ENCODE measurements around the gene TOX3.
A peak's percentile ranks its signal among the peaks of the same experiment; 100 is the strongest.

TOX3 gene

DNA sequence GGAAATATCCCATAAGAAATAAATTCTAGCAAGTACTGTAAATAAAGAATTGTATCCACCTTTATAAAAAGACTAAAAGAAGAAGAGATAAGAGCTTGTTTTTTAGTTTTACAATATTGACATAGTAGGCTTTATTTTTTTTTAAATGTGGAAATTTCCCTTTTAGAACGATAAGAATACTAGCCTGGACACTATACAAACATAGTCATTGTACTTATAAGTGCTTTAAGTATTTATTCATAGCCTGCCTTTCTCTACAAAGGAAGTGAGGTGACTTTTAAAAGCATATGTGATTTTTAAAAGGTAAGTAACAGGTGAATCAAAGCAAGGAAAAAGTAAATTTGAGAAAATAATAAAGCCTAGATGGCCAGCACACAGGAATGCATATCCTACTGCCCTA lies 17.7 kb downstream of the TOX3 start:
- Histone ChIP-seq H3K27ac (ENCODE audit: low read length) (no peak overlapping the region), H3K36me3 (ENCODE audit: control insufficient read depth, low read depth, low read length) (no peaks in the 10 kb centered on the region), H3K4me1 (ENCODE audit: control insufficient read depth, low read depth, low read length) (peaks cover 49% of the 10 kb centered on the region), H3K27me3 (ENCODE audit: control insufficient read depth, insufficient read depth, low read length) (no peaks in the 10 kb centered on the region), H3K9me3 (ENCODE audit: control insufficient read depth, low read depth, low read length) (no peaks in the 10 kb centered on the region), H3K9ac (ENCODE audit: low read length) (no peak overlapping the region), H3K4me3 (ENCODE audit: low read length) (no peak overlapping the region)

DNA sequence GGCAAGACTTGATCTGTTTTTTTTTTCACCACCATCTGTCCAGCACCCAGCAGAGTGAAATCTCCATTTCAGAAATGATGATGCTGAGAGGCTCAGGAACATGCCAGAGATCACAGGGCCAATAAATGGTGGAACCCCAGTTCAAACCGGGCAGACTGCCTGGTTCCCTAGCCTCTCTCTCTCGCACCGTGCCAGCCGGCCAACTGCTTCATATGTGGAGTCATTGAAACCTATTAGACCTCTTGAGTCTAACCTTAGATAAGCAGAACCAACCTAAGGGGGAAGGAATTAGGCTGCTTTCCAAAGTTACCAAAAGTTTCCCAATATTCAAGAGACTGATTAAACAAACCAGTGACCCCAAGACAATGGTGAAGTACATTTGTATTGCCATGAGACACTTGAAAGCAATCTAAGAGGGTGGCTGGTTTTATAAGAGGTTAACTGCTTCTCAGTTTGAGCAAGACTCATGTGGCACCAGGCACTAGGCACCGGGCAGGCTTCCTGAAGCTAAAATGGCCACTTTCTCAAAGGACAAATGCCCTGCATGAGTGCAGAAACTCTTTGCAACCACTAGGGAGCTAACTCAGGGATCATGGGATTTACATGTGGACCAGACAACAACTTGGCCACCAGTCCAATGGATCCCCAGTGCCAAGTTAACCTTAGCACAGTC lies 18.4 kb downstream of the TOX3 start:
- H3K4me1 ChIP-seq (ENCODE audit: control insufficient read depth, low read depth, low read length) = peaks cover 55% of the 10 kb centered on the region
- no peaks in the 10 kb centered on the region for H3K36me3 ChIP-seq (ENCODE audit: control insufficient read depth, low read depth, low read length)
- no peak overlapping the region for H3K9ac ChIP-seq (ENCODE audit: low read length)
- H3K9me3 ChIP-seq (ENCODE audit: control insufficient read depth, low read depth, low read length) = no peaks in the 10 kb centered on the region
- H3K4me3 ChIP-seq (ENCODE audit: low read length) = no peak overlapping the region
- H3K27ac ChIP-seq (ENCODE audit: low read length) = no peak overlapping the region
- no peaks in the 10 kb centered on the region for H3K27me3 ChIP-seq (ENCODE audit: control insufficient read depth, insufficient read depth, low read length)

DNA sequence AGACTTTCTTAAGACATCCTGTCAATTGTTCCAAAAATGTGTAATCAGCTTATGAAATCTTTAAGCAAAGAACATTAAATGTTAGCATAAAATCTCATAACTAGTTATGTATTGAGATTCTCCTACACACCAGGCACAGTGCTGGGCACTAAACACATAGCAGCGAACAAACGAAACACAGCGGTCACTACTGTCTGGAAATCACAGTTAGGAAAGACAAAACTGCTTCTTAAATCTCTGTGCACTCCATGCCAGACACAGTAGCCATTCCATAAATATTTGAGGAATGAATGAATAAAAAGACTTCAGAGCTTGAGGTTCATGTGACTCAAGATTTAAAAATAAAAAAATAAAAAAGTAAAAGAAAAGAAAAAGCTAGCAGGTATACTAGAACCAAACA lies 20.1 kb downstream of the TOX3 start:
- Histone ChIP-seq H3K36me3 (ENCODE audit: control insufficient read depth, low read depth, low read length) (no peaks in the 10 kb centered on the region), H3K9ac (ENCODE audit: low read length) (peak overlapping the region; percentile 34), H3K27me3 (ENCODE audit: control insufficient read depth, insufficient read depth, low read length) (no peaks in the 10 kb centered on the region), H3K9me3 (ENCODE audit: control insufficient read depth, low read depth, low read length) (no peaks in the 10 kb centered on the region), H3K4me3 (ENCODE audit: low read length) (peak overlapping the region; percentile 38), H3K4me1 (ENCODE audit: control insufficient read depth, low read depth, low read length) (peaks cover 60% of the 10 kb centered on the region), H3K27ac (ENCODE audit: low read length) (peak overlapping the region; percentile 33)

DNA sequence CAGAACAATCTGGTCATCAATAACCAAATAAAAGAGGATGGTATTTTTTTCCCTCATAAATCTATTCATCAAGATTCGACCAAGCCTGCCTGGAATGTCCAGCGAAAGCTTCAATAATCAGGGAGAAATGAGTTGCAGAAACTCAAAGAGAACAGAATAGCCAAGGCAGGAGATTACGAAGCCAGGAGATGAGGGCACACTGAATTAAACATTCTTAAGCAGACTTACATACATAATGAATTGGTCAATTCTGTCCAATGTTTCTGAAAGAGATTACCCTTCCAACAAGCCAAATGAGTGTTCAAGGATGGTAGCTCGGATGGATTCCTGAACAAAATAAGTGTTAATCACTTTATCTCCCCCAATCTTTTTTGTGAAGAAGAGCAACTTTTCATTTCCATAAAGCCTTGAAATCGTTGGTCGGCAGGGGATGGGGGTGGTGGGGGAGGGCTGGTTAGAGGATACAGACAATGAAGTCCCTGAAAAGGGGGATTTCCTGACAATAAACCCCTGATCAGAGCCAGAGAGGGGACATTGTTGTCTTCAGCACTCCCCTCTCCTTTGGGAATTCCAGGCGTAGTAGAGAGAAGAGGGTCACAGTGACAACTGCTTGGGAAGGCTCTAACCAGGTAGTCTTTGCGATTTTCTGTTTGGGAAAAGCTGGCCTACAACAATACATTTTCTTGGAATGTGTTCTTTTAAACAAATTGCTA lies 20.7 kb downstream of the TOX3 start:
- Histone ChIP-seq H3K27me3 (ENCODE audit: control insufficient read depth, insufficient read depth, low read length) (no peaks in the 10 kb centered on the region), H3K27ac (ENCODE audit: low read length) (no peak overlapping the region), H3K4me3 (ENCODE audit: low read length) (peak overlapping the region; percentile 38), H3K9ac (ENCODE audit: low read length) (peak overlapping the region; percentile 34), H3K9me3 (ENCODE audit: control insufficient read depth, low read depth, low read length) (no peaks in the 10 kb centered on the region), H3K4me1 (ENCODE audit: control insufficient read depth, low read depth, low read length) (peaks cover 65% of the 10 kb centered on the region), H3K36me3 (ENCODE audit: control insufficient read depth, low read depth, low read length) (no peaks in the 10 kb centered on the region)

DNA sequence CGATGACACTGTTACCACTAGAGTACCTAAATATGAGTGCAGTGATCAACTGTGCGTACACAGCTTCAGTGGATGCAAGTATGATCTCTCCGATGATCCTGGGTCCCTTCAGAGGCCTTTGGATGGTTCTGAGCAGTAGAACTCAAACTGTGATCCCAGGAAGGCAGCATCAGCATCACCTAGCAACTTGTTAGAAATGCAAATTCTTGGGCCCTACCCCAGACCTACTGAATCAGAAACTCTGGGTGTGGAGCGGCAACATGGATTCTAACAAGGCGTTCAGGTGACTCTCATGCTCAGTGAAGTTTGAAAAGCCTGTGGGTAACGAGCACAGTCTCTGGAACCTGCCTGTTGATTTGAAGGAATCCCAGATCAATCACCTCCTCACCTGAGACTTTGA lies 25.4 kb downstream of the TOX3 start:
- no peaks in the 10 kb centered on the region for H3K27me3 ChIP-seq (ENCODE audit: control insufficient read depth, insufficient read depth, low read length)
- no peaks in the 10 kb centered on the region for H3K9me3 ChIP-seq (ENCODE audit: control insufficient read depth, low read depth, low read length)
- H3K27ac ChIP-seq (ENCODE audit: low read length) = no peak overlapping the region
- H3K36me3 ChIP-seq (ENCODE audit: control insufficient read depth, low read depth, low read length) = peaks cover 10% of the 10 kb centered on the region
- no peak overlapping the region for H3K9ac ChIP-seq (ENCODE audit: low read length)
- no peak overlapping the region for H3K4me3 ChIP-seq (ENCODE audit: low read length)
- H3K4me1 ChIP-seq (ENCODE audit: control insufficient read depth, low read depth, low read length) = peaks cover 41% of the 10 kb centered on the region

DNA sequence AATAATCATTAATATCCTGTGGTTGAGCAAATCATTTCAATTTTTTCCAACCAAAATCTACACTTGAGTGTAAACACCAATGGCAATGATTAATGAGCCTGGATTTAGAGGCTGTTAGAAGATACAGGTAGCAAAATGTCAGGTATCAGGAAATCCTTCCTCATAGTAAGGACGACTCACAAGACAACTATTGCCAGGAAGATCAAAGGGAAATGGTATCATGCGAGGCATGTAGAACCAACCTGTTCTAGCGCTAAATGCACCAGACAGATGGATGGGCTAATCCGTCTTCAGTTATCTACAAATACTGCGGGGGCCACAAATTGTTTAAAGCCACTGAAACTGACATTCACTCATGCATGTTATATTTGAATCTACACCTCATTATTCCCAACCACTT lies 28.1 kb downstream of the TOX3 start:
- H3K9ac ChIP-seq (ENCODE audit: low read length) = no peak overlapping the region
- H3K36me3 ChIP-seq (ENCODE audit: control insufficient read depth, low read depth, low read length) = peaks cover 11% of the 10 kb centered on the region
- H3K4me3 ChIP-seq (ENCODE audit: low read length) = no peak overlapping the region
- H3K9me3 ChIP-seq (ENCODE audit: control insufficient read depth, low read depth, low read length) = no peaks in the 10 kb centered on the region
- no peak overlapping the region for H3K27ac ChIP-seq (ENCODE audit: low read length)
- peaks cover 17% of the 10 kb centered on the region for H3K4me1 ChIP-seq (ENCODE audit: control insufficient read depth, low read depth, low read length)
- no peaks in the 10 kb centered on the region for H3K27me3 ChIP-seq (ENCODE audit: control insufficient read depth, insufficient read depth, low read length)

DNA sequence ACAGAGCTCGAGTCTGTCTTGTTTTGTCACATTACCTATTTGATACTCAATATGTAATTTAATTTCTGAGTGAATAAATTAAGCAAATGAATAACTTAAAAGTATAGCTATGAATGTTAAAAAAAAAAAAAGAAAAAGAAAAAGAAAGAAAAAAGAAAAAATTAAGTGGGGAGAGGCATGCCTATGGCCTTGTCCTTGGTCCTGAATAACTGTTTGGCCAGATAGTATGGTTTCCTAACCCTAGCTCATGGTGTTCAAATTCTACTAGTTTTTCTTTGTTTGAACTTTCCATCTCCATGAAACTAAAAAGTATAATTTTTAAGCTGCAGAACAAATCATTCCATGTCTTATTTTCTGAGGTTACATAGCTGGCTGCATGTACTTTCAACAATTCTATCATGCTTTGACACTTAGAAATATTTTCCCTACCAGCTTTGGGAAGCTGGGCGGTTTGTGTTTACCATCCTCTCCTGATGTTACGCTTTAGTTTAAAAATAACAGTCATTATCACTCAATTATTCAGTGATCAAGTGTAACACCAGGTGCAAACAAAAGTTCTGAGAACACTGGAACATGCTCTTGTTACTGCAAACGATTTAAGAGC lies 31.8 kb downstream of the TOX3 start:
- Histone ChIP-seq H3K27me3 (ENCODE audit: control insufficient read depth, insufficient read depth, low read length) (no peaks in the 10 kb centered on the region), H3K9ac (ENCODE audit: low read length) (no peak overlapping the region), H3K9me3 (ENCODE audit: control insufficient read depth, low read depth, low read length) (no peaks in the 10 kb centered on the region), H3K36me3 (ENCODE audit: control insufficient read depth, low read depth, low read length) (peaks cover 11% of the 10 kb centered on the region), H3K4me3 (ENCODE audit: low read length) (no peak overlapping the region), H3K4me1 (ENCODE audit: control insufficient read depth, low read depth, low read length) (peaks cover 16% of the 10 kb centered on the region), H3K27ac (ENCODE audit: low read length) (no peak overlapping the region)

DNA sequence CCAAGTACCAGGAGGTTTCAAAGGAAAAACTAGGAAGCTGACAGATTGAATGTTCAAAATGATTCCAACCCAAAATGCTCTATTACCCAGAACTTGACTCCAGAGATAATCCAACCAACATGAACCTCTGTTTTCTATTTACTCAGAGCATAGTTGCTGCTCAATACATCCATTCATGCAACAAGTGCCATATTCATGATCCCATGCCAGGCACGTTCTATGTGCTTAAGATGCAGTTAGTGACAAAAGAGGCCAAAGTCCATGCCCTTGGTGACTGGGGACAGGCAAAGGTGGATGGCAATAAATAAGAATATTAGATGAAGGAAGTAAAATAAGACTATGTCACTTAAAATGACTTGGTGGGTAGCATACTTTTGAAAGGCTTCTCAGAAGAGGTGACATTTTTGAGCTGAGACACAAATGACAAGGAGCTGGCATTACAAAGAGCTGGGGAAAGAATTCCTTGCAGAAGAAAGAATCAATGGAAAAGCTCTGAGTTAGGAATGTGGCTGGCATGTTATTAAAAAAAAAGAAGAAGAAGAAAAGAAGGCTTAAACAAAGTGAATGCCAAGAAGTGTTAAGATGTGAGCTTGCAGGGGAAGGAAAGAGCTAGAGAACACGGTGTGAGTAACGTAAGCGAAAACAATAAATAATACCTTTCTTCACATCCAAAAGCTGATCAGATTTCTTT lies 34.5 kb downstream of the TOX3 start:
- no peak overlapping the region for H3K27ac ChIP-seq (ENCODE audit: low read length)
- peaks cover 4% of the 10 kb centered on the region for H3K36me3 ChIP-seq (ENCODE audit: control insufficient read depth, low read depth, low read length)
- H3K27me3 ChIP-seq (ENCODE audit: control insufficient read depth, insufficient read depth, low read length) = no peaks in the 10 kb centered on the region
- H3K4me3 ChIP-seq (ENCODE audit: low read length) = no peak overlapping the region
- H3K9me3 ChIP-seq (ENCODE audit: control insufficient read depth, low read depth, low read length) = no peaks in the 10 kb centered on the region
- H3K9ac ChIP-seq (ENCODE audit: low read length) = no peak overlapping the region
- H3K4me1 ChIP-seq (ENCODE audit: control insufficient read depth, low read depth, low read length) = peaks cover 16% of the 10 kb centered on the region

DNA sequence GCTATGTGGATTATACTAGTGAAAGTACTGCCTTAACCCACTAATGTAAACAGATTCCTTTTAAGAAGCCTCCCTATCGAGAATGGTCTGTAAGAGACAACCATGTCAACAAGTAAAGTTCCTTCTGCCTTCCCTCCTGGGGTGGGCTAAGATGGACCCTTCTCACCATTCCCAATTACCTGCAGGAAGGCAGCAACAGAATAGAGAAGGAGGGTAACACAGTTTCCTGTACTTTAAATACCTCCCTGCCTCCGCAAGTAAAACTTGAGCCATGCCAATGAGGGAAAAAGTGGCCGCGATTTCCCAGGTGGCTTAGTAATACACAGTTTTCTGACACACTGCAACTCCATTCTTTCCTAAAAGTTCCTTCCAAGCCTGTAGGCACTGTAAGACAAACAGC lies 45.2 kb downstream of the TOX3 start:
- Histone ChIP-seq H3K4me3 (ENCODE audit: low read length) (no peak overlapping the region), H3K4me1 (ENCODE audit: control insufficient read depth, low read depth, low read length) (peaks cover 29% of the 10 kb centered on the region), H3K27ac (ENCODE audit: low read length) (no peak overlapping the region), H3K36me3 (ENCODE audit: control insufficient read depth, low read depth, low read length) (no peaks in the 10 kb centered on the region), H3K27me3 (ENCODE audit: control insufficient read depth, insufficient read depth, low read length) (no peaks in the 10 kb centered on the region), H3K9me3 (ENCODE audit: control insufficient read depth, low read depth, low read length) (no peaks in the 10 kb centered on the region), H3K9ac (ENCODE audit: low read length) (no peak overlapping the region)

DNA sequence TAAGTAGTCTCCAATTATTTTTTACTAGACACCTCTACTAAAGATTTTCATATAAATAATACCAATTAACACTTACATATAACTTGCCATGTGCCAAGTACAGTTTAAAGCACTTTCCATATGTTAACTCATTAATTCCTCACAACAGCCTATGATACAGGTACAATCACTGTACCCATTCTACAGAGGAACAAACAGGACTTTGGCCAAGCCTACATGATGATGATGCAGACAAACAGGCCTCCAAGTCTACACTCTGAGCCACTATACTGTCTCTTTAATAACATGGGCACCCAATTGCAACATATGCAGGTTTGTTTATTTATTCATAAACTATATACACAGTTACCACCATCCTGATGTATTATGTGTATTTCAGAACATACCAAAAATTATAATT lies 46.0 kb downstream of the TOX3 start:
- H3K27me3 ChIP-seq (ENCODE audit: control insufficient read depth, insufficient read depth, low read length) = no peaks in the 10 kb centered on the region
- peaks cover 36% of the 10 kb centered on the region for H3K4me1 ChIP-seq (ENCODE audit: control insufficient read depth, low read depth, low read length)
- no peak overlapping the region for H3K27ac ChIP-seq (ENCODE audit: low read length)
- H3K36me3 ChIP-seq (ENCODE audit: control insufficient read depth, low read depth, low read length) = no peaks in the 10 kb centered on the region
- no peak overlapping the region for H3K4me3 ChIP-seq (ENCODE audit: low read length)
- H3K9me3 ChIP-seq (ENCODE audit: control insufficient read depth, low read depth, low read length) = no peaks in the 10 kb centered on the region
- no peak overlapping the region for H3K9ac ChIP-seq (ENCODE audit: low read length)

DNA sequence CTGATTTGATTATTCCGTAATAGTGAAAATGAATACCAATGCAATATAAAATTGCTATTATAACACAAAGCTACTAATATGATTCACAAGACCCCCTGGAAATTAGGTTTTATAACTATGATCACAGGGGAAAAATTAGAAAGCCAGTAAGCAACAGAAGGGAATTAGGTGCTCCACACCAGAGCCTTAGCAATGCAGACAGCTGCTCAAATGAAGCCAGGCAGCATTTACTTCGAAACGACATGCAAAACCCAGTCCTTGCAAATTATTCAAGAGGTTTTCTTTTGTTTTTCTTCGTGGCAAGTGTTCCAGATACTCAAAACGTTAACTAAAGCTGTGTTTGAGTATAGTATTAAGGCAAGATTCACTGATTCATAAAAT lies 47.9 kb downstream of the TOX3 start:
- Histone ChIP-seq H3K4me1 (ENCODE audit: control insufficient read depth, low read depth, low read length) (peaks cover 42% of the 10 kb centered on the region), H3K9me3 (ENCODE audit: control insufficient read depth, low read depth, low read length) (no peaks in the 10 kb centered on the region), H3K4me3 (ENCODE audit: low read length) (peak overlapping the region; percentile 37), H3K36me3 (ENCODE audit: control insufficient read depth, low read depth, low read length) (no peaks in the 10 kb centered on the region), H3K27me3 (ENCODE audit: control insufficient read depth, insufficient read depth, low read length) (no peaks in the 10 kb centered on the region), H3K27ac (ENCODE audit: low read length) (no peak overlapping the region), H3K9ac (ENCODE audit: low read length) (peak overlapping the region; percentile 9)
